SK-N-DZ (cell line): ENCODE data around the gene PDE1C.
A peak's percentile ranks its signal among the peaks of the same experiment; 100 is the strongest.

Experiments used
- DNase-seq: peaks from one replicate; pipeline ENCODE4 v3.0.0-alpha.2; 2015; ENCODE audit warnings: low spot score

Gene PDE1C

DNA sequence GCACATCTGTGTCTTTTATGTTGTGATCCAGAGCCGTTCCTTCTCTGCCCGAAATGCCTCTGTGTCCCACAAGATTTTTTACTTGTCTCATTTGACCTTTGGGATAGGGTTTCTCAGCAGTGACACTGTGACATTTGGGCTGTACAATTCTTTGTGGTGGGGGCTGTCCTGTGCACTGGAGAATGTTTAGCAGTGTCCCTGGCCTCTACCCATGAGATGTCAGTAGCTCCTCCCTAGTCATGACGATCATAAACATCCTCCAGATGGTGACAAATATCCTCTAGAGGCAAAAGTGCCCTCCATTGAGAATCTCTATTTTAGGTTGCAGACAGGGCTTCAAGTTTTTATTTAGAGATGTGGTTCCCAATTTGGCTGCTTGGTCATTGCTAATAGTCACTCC is 291.9 kb downstream of the PDE1C start:
- DNase-seq = no peak

- DNase-seq = no peak
Observed at GRCh38 chr7:31776616-31777015, 293.6 kb downstream of the PDE1C start.

DNA sequence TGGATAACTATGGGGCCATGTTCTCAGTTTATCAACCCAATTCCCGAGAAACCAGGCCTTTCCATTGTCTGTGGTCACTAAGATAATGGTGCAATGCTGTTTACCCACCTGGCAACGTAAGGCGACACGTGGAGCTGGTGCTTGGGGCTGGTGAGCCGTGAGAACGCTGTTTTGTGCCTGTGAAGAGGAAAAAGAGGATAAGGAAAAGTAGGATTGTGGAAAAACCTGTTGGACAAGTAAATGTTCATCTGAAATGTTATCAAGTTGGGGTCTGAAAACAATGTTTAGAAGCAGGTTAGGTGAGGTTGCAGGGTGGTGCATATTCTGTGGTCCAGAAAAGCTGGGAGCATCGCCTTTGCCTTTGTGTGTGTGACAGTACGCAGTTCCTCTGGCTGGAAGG is 294.7 kb downstream of the PDE1C start:
- no peak for DNase-seq

DNA sequence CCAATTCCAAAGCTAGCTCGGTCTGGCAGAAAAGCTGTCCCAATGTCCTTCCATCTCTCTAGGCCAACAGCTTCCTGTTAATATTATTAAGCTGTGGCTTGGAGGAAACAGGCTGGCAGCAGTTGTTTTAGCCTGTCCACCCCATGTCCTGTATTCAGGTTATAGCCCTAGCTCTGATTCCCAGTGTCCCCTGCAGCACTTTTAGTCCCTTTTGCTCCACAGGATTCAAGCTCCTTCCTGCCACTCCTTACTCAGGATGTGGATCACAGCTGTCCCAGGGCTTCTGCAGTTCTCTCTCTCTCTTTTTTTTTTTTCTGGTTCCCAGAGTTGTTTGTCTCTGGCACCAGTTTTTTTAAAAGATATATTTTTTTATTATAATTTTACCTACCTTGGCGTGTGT is 298.0 kb downstream of the PDE1C start:
- DNase-seq = no peak

DNA sequence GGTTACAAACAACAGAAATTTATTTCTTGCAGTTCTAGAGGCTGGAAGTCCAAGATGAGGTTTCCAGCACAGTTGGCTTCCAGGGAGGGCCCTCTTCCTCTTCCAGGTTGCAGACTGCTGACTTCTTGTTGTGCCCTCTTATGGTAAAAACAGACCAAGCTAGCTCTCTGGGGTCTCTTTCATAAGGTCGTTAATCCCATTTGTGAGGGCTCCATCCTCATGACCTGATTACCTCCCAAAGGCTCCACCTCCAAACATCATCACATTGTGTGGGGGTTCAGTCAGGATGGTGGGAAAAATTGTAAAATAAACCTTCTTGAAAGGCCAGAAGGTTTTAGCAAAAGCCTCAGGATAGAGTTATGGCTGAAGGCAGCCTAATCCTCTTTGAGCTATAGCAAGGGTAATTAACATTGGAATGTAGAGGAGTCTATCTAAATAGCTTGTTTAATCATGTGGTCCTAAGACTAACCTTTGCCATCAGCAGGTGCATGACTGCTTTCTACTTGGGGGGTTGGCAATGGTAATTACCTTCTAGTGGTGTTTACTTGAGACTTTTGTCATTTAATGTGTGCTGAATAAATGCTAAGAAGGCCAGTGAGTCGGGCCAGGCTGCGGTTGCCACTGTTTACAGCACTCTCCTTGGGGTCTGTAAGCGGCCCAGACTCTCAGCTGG is 302.4 kb downstream of the PDE1C start:
- DNase-seq = no peak

- no peak for DNase-seq
Observed at GRCh38 chr7:31764462-31764861, 305.7 kb downstream of the PDE1C start.

DNA sequence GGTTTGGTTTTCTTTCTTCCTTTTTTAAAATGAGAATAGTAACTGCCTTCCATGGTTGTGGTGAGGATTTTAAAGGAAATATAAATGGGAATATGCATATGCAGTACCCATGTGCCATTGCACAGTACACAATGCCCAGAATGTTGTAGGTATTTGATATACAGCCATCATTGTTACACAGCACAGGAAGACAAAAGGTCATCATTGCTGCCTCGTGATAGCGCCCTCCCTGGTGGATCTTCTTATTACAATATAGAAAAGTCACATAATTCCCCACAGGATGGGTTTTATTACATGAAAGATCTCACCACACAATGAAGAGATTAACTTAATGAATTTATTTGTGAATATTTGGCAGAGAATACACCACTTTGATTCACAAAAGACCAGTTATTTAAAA is 306.7 kb downstream of the PDE1C start:
- DNase-seq = no peak

DNA sequence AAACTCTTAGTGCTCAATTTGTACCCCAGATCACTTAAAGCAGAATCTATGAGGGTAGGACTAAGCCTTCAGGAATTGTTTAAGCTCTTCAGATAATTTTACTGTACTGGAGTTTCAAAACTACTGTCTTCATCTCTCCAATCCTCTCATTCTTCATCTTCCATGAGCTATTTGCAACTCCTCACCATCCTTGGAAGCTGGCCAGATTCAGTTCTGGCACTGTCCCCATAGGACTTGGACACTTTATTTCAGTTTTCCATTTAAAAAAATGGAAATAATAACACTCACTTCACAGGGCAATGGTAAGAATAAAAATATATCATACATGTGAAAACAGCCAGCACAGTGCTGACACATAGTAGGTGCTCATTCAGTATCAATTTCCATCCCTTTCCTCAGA is 308.6 kb downstream of the PDE1C start:
- DNase-seq = no peak

- DNase-seq = no peak
Observed at GRCh38 chr7:31758755-31759154, 311.5 kb downstream of the PDE1C start.

- DNase-seq = no peak
Observed at GRCh38 chr7:31751726-31752125, 318.5 kb downstream of the PDE1C start.

DNA sequence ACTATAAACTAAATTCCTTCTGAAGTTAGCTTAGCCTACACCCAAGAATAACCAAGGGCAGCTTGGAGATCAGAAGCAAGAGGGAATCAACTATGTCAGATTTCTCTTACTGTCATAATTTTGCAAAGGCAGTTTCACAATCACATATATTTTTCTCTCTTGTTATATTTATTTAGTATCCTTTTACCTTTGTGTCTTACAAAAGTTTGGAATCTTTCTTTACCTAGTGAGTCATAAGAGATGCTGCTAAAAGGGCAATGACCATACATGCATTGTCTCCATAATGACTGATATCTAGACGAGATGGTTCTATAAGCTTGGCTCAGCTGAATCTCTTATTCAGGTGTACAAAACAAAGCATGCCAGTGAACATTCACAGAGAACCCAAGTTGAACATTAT is 322.1 kb downstream of the PDE1C start:
- no peak for DNase-seq

- no peak for DNase-seq
Observed at GRCh38 chr7:31747553-31747952, 322.7 kb downstream of the PDE1C start.

DNA sequence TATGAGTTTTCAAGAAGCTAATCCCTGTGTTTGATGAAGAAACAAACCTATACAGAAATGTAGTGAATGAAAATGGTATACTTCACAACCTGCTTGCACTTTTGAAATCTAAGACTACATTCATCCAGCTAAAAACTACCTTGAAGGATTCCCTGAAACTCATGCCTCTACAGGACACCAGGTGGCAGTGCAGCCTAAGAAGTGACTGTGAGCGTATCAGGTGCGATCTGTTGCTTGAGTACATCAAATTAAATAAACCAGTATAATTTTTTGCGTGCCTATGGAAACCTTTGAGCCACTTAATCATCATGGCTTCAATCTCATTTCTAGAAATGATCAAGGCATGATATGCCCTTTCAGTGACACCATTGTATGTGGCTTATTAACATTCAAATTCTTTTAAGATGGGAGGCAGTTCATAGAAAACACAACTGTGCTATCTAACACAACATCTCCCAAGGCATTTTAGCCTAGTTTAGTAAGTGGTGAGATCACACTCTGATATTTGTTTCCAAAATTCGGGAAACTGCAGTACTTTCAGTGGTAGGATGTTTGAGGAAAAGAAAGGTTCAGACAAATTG is 325.8 kb downstream of the PDE1C start:
- DNase-seq = peak; percentile 55

DNA sequence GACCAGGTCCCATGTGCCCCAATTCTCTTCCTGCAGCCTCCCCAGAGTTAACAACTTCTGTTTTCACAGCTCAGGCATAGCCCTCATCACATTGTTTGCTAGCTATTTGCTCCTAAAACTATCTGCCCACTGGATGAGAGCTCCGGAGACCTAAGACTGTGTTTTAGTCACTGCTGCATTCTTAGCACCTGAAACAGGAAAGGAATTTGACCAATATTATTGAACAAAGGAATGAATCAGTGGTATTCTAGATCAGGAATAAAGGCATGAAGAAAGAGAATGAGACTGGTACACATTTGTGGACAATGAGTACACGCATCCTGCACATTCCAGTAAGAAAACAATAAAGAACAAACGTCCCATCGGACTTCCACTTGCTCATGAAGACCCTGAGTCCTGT is 328.4 kb downstream of the PDE1C start:
- DNase-seq = no peak

- peak; percentile 61 for DNase-seq
Observed at GRCh38 chr7:31735991-31736982, 333.9 kb downstream of the PDE1C start.

DNA sequence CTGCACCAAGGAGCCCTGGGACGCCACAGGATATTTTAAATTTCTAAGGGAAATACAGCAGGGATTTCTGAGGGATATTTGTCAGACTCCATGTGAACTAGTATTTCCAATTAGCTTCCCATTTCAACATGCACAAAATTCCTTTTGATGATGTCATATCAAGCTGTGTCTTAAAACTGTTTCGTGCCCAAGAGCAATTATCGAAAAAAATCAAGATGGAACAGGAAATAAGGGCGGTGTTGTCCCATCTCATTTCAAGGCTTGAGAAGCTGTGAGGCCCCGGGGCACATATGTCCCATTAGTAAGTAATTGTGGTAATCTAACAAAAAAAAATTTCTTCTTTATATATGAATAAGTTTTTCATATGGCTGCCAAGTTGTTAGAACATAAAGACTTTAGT is 335.8 kb downstream of the PDE1C start:
- DNase-seq = no peak

DNA sequence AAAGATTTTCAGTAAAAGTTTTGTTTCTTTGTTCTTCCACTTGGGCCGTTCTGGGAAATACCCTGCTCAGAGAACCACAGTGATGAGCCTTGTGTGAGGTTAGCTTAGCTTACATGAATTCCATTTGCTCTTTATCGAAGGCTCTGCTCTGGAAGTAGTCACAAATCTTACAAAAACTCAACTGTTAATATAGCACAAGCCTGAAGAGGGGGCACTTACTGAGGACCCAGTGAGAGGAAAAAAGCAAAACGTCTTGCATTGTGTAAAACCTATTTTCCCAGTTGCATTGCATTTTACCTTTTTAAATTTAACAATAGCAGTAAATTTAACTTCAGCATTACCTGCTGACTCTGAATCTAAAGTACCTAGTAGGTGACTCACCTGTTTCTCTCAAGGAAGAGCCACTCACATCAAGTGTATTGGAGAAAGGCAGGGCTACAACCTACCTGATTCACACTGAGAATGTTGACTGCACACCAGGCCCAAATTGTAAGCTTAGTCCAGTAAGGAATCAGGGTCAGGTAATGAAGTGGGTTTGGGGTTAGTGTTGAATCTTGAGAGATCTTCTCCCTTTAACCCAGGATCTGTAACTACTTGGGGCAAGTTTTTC is 340.9 kb downstream of the PDE1C start:
- DNase-seq = no peak

- no peak for DNase-seq
Observed at GRCh38 chr7:31724696-31725095, 345.5 kb downstream of the PDE1C start.

DNA sequence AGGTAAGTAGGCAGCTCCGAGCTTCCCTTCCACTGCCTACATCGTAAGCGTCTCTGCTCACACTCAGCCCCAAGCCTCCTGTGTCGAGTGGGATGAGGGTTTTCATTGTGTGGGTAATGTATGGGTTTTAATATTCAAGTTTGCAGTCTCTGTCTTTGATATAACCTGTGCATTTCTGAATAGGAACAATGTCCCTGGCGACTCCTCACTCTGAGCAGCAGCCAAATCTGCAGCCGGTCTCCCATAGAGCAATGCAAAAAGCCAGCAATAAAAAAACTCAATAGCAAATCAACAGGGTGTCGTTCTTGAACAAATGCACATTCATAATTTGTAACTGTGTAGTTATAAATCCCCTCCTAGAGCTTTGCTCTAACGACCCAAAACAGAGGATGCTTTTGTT is 349.8 kb downstream of the PDE1C start:
- DNase-seq = no peak

DNA sequence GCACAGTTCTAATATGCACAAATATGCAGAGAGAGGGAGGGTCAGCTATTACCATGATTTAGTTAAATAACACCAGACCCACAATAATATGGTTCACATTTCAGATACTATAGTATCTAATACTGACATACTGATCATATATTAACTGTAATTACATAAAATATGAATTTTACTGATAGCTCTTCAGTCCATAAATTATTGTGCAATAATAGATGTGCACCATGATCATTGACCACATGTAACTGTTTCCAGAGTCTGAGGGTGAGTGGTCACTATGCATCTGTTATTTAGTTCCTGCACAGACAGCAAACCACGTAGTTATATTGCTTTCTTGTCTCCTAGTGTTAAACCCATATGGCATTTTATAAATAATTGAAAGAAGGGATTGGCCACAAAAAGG is 353.9 kb downstream of the PDE1C start:
- no peak for DNase-seq

DNA sequence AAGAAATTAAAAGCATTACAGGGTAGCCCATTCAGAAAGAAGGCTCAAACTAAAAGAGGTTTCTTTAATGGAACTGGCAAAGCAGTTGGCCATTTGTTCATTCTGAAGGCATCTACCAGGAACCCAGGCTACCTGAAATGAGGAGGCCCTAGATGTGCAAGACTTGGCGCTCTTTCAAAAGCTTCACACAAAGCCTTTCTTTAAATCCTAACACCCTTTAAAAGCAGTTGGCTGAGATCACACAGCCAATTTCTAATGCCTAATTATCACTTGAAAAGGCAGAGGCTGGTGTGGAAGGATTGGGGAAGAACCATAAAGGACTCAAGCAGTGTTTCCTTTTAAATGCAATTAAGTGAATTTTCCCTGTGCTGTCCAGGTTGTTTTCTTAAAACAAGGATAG is 360.0 kb downstream of the PDE1C start:
- DNase-seq = no peak

GRCh38 chr7:31707089-31707488 is 363.1 kb downstream of the PDE1C start:
- DNase-seq = no peak
